GM18870 (cell line): Measurements from ENCODE around the gene RING1.

Experiments used
- ATAC-seq: cut with Tn5 transposase; IDR thresholded peaks from one replicate; pipeline ENCODE4 v1.9.1; 2021; ENCODE audit warnings: moderate library complexity; ENCODE audit not compliant: unreplicated experiment

Gene RING1

DNA sequence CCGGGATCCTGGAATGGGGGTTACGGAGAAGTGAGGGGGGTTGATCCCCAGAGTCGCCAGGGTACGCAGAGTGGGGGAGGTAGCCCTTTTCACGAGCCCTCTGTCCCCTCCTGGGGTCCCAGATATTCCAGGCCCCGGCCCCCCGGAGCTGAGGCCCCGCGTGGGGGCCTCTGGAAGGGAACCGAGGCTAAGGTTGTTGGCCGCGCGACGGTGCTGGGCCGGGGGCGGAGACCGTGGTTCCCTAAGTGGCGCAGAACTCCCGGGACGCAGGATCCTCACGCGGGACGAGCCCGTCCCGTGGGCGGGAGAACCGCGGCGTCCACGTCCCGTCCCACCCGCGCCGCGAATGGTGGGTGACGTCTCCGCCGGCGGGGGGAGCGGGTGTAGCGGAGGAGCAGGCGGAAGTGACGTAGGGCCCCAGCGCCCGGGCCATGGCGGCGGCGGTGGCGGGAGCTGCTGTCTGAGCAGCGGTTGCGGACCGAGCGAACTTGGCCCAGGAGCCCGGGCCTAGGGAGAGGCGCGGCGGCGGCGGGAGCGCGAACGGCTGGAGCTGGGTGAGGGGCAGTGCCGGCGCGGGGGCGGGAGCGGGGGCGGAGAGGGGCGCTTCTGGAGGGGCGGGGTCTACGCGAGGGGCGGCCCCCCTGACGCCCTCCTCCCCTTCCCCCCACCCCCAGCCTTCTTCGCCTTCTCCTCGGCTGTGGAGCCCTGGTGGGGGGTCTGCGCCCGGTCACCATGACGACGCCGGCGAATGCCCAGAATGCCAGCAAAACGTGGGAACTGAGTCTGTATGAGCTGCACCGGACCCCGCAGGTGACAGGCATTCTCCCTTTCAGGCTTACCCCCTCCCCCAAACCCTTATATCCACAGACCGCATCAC is at the start of gene RING1:
Gene RING1 (plus strand): TSS at position 410 of the 877 bp plus-strand sequence. CDS start 323 bp downstream, at position 733.
- no peak for ATAC-seq

DNA sequence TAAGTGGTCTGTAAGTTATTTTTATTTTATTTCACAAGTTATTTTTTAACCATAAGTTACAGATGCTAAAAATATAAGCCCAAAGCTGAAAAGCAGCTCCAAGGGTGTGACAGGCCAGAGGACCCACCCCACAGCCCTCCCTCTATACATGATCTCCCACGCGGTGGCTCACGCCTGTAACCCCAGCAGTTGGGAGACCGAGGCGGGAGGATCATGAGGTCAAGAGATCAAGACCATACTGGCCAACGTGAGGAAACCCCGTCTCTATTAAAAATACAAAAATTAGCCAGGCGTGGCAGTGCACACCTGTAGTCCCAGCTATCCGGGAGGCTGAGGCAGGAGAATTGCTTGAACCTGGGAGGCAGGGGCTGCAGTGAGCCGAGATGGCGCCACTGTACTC is 48.2 kb upstream of the RING1 start:
- no peak for ATAC-seq

DNA sequence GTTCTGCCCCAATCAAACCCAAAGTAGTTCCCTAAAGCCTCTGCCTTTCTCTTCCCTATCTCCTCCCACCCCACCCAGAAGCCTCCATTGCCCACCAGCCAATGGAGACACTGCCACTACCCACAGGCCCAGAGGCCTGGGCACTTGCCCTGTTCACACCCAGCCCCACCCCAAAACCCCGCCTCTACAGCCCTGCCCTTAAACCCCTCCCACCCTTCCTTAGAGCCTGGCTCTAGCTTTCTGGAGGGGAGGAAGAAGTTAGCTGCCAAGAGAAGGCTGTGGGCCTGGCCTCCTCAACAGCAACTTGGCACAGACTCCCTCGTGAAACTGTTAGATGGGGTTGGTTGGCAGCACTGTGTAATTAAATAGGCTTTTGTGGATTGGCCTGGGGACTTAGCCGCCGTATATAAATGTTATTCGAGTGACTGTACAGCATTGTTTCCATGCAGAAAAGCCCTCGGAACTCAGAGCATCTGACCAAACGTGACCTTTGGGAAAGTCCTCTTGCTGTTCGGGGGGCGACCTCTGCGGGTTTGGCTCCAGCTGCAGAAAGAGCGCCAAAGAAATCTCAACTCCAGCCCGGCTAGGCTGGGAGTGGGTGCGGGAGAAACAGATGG is 47.5 kb upstream of the RING1 start:
- ATAC-seq = no peak

- ATAC-seq = no peak
Measured at GRCh38 chr6:33161354-33162331, 46.7 kb upstream of the RING1 start.

DNA sequence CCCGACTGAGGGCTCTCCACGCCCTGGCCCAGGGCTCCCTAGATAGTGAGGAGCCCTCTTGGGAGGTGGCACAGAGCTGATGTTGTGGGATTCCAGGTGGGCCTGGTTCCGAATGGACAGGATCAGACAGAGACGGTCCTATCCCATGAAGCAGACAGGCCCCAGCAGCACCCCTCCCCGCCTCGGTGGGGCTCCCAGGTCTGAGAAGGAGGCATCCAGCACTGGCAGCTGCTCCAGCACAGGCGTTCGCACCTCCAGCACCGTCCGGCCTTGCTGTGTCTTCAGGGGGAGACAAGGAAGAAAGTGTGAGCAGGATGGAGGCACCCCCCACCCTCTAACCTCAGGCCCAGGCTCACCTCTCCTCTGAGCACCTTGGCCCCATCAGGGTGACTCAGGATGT is 44.8 kb upstream of the RING1 start:
- no peak for ATAC-seq

GRCh38 chr6:33164176-33164575 is 44.1 kb upstream of the RING1 start:
- no peak for ATAC-seq

DNA sequence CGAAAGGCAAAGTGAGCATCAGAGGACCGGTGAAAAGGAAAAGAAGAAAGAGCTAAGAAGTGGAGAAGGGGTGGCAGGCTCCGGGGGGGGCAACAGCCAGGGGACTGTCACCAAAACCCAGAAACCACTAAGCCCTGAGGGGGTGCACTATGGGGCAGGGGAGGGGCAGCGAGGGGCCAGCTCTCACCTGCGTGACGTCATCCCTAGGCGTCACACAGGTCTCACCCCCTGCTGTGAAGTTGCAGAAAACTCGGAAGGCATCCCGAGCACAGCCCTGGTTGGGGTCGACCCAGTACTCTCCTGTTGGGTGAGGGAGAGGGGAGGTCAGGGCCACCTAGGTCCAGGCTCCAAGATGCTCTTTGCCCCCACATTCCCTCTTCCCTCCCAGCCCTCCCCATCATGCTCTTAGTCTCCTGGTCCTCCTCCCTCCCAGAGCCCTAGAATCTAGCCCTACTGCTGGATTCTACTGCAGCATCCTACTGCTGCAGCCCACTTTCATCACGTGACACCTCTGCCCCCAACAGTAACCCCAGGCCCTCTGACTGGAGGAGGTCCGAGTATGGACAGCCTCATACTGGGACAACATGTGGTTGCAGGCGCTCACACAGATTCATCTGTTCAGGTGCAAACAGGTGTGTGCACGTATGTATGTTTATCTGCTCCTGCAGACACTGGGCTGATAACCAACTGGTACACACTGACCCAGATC is 43.5 kb upstream of the RING1 start:
- no peak for ATAC-seq

DNA sequence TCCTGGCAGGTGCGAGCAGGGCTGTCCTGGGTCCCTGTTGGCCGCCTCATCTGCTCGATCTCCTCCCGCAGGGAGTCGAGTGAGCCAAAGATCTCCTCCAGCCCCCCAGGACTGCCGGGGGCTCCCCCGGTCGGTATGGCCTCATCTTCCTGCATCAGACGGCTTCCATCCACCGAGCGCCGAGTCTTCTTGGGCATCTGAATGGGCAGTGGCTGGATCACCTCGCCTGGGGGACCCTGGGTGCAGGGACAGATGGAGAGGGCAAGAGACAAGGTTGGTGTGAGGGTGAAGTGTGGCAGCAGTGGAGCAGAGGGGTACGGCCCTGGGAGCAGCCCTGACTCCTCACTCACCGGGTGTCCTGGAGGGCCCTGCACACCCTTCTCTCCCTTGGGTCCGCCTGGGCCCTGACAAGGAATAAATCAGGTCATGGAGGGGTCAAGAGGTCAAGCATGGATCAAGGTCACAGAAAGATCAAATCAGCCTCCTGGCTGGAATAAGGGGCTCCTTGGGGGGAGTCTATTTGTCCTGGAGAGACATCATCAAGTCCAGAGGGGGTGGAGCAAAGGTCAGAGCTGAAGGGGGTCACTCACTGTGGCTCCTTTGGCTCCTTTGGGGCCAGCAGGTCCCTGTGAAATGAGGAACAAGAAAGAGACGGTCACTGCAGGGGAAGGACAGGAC is 42.6 kb upstream of the RING1 start:
- no peak for ATAC-seq

DNA sequence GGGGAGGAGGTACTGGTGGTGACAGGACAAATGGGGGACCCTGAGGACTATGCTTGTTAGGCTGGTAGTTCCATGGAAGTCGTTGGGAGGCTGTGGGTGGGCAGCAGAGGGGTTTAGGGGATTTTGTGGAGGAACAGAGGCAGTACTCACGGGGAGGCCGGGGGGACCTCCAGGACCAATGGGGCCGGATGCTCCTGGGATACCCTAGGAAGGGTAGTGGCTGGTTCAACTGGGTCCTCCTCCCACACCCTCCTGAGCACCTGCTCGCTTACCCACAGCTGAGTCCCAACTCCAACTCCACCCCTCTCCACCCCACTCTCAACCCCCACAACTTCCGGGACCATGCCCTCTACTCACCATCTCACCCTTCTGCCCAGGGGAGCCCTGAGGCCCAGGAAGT is 41.9 kb upstream of the RING1 start:
- no peak for ATAC-seq

DNA sequence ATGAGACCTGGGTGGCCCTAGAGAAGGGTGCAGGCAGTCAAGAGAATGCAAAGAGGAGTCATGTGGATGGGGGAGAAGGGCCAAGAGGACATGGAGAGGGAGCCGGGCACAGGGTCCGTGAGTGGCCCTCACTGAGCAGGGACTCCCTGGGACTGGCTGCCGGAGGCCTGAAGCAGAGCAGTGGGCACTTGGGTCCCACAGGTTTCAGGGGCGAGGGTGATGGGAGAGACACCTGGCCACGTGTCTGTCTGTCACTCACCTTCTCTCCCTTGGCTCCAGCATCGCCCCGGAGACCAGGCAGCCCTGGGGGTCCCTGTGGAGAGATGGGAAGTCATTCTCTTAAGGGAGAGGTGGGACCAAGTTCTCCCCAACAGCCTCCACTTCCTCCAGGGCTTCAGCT is 41.5 kb upstream of the RING1 start:
- ATAC-seq = no peak

- no peak for ATAC-seq
Measured at GRCh38 chr6:33167374-33168283, 40.7 kb upstream of the RING1 start.

- no peak for ATAC-seq
Measured at GRCh38 chr6:33168284-33168601, 40.1 kb upstream of the RING1 start.

- no peak for ATAC-seq
Measured at GRCh38 chr6:33168639-33169038, 39.7 kb upstream of the RING1 start.

DNA sequence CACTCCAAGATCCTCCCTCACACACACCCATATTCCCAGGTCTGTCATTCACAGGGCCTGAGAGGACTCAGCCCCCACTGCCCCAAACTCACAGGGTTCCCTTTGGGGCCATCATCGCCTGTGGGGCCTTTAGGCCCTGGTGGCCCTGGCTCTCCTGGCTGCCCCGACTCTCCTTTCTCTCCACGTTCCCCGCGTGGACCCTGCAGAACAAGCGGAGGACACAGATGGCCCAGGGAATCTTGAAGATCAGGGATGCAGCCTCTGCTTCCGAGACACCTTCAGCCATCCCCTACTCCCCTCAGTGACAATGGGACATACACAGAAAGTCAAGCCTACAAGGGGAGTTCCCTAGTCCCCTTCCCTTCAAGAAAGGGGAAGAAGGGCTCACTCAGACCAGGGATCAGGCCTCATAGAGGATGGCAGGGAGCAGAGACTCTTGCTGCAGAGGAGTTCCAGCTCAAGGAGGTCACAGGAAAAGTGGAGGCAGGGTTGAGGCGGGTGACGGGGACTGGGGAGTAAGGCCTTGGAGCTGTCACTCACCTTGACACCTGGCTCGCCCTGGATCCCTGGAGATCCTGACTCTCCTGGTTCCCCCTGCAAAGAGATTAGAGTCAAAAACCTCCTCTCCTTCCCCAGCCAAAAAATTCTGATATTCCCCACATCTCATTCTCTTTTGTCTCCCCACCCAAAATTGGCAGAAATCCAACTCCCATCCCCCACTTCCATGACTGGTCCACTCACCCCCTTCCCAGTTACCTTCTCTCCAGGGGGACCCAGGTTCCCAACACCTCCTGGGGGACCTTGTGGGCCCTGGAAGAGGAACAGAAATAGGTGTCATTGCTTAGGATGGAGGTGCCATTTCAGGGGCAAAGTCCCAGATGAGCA is 38.8 kb upstream of the RING1 start:
- no peak for ATAC-seq

DNA sequence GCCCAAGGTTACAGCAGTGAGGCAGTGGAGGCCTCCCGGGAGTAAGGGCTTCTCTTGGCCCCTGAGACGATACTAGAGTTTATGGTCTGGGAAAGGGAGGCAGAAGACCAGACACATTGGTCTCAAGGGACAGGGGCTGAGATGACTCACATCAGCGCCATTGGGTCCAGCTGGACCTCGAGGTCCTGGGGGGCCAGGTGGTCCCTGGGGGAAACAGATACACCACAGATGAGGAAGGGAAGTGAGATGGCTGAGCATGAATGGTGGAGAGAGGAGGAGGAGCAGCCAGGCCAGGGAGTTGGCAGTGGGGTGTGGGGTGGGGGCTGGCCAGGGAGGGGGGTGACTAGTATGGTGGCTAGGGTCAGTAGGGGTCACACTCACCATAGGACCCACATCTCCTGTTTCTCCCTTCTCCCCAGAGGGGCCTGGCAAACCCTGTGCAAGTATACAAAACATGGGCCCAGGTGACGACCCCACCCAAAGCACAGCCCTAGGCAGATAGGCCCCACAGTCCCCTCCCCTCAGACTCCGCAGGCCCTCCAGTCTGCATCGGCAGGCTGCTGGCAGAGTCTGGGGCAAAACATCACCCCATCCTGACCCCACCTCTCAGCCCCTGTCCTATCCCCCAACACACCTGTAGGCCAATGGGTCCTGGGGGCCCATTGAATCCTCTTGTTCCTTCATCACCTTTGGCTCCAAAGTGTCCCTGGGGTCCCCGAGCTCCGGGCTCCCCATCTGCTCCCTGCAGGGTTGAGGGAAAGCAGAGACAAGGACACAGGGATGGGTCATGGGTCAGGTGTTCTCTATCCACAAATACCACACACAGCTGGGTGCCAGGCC is 37.9 kb upstream of the RING1 start:
- no peak for ATAC-seq

GRCh38 chr6:33171016-33171879 is 37.1 kb upstream of the RING1 start:
- no peak for ATAC-seq
